Endodermal cell (in vitro differentiated cells): Measurements from ENCODE around the gene IMP4. TPM values are rescaled to one million over a fixed set of nuclear protein-coding genes. Genes with fewer than 3 reads are reported as not detected.
A peak's percentile ranks its signal among the peaks of the same experiment; 100 is the strongest.

Experiments
- DNase-seq: peaks from one replicate; pipeline ENCODE4 v3.0.0-alpha.2; 2017
- H3K27ac ChIP-seq: 2 replicates; pipeline ENCODE4 v1.5.1; 2013; ENCODE audit warnings: mild to moderate bottlenecking, low read depth, low read length, moderate library complexity
- H3K27me3 ChIP-seq: 2 replicates; pipeline ENCODE4 v1.6.1; 2013; ENCODE audit warnings: mild to moderate bottlenecking, low read length, moderate library complexity; ENCODE audit not compliant: insufficient read depth, control insufficient read depth, poor library complexity, severe bottlenecking
- H3K36me3 ChIP-seq: 2 replicates; pipeline ENCODE4 v1.7.0; 2013; ENCODE audit warnings: mild to moderate bottlenecking, low read length, moderate library complexity; ENCODE audit not compliant: control insufficient read depth, insufficient read depth
- H3K4me1 ChIP-seq: one replicate; pipeline ENCODE4 v1.7.0; 2013; ENCODE audit warnings: low read length; ENCODE audit not compliant: control insufficient read depth, insufficient read depth
- H3K4me3 ChIP-seq: 2 replicates; pipeline ENCODE4 v1.5.1; 2013; ENCODE audit warnings: mild to moderate bottlenecking, low read length, moderate library complexity
- H3K9ac ChIP-seq: 2 replicates; pipeline ENCODE4 v1.6.1; 2013; ENCODE audit warnings: mild to moderate bottlenecking, low read length, moderate library complexity; ENCODE audit not compliant: poor library complexity, severe bottlenecking; ENCODE audit errors: extremely low read depth
- H3K9me3 ChIP-seq: 2 replicates; pipeline ENCODE4 v1.6.1; 2013; ENCODE audit warnings: mild to moderate bottlenecking, low read length, moderate library complexity; ENCODE audit not compliant: control insufficient read depth
- H3K27ac Mint-ChIP-seq: 2 replicates; pipeline ENCODE4 v1.8.0; 2020; ENCODE audit warnings: mixed read lengths
- H3K27me3 Mint-ChIP-seq: 2 replicates; pipeline ENCODE4 v1.8.0; 2021; ENCODE audit warnings: mild to moderate bottlenecking, mixed read lengths; ENCODE audit not compliant: insufficient read depth
- H3K36me3 Mint-ChIP-seq: 2 replicates; pipeline ENCODE4 v1.8.0; 2020; ENCODE audit warnings: low read depth, mixed read lengths
- H3K4me1 Mint-ChIP-seq: 2 replicates; pipeline ENCODE4 v1.8.0; 2020; ENCODE audit warnings: mixed read lengths
- H3K4me3 Mint-ChIP-seq: 2 replicates; pipeline ENCODE4 v1.8.0; 2020; ENCODE audit warnings: mild to moderate bottlenecking, moderate library complexity, mixed read lengths
- H3K9me3 Mint-ChIP-seq: 2 replicates; pipeline ENCODE4 v1.8.0; 2020; ENCODE audit warnings: mild to moderate bottlenecking, mixed read lengths
- WGBS, 2 experiments: methylation state at CpG; one replicate each; pipeline versions ENCODE4 v1.1.5 to v1.1.7; 2013; ENCODE audit warnings: missing lambda C conversion rate in 2 of 2, mixed read lengths in 1 of 2; ENCODE audit not compliant: insufficient coverage in 1 of 2, insufficient read length in 1 of 2; 5-methylcytosine and 5-hydroxymethylcytosine counted together
- total RNA-seq, 2 donors: library from RNA; stranded (reverse); fragmentation: NEBNext Ultra II Directional in 1 of 2; extraction: Animal tissue kit (Norgen Biotek cat#: 25700) in 1 of 2; gene quantifications; 2 replicates in 1 of 2; 3 replicates in 1 of 2; pipeline ENCODE4 v1.2.1, GENCODE V29; 2021
- TF ChIP-seq, protein P1 (sequence below): fragments of 200-600 bp; sonication (generic); conservative IDR thresholded peaks from 2 replicates; pipeline ENCODE4 v1.5.0; 2021; ENCODE audit warnings: antibody characterized with exemption, mild to moderate bottlenecking

IMP4 gene
- total RNA-seq, 2 donors from 2014 or later, result 47.1 to 55.1 TPM

DNA sequence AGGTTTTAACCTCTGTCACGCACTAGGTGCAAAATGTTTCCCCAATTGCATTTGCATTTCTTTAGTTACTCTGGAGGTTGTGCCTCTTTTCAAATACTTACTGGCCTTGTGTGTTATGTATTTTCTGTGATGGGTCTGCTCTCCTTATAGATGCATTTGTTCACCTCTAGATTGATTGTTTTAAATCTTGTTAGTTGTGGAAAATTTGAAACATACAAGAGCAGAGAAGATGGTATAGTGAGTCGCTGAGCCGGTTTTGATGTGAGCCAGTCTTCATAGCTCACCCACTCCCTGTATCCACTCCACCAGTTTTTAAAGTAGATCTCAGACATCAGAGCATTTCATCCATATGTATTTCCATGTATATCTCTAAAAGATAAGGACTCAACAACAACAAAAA is 6.5 kb downstream of the IMP4 start:
- TF ChIP-seq, protein P1, sequence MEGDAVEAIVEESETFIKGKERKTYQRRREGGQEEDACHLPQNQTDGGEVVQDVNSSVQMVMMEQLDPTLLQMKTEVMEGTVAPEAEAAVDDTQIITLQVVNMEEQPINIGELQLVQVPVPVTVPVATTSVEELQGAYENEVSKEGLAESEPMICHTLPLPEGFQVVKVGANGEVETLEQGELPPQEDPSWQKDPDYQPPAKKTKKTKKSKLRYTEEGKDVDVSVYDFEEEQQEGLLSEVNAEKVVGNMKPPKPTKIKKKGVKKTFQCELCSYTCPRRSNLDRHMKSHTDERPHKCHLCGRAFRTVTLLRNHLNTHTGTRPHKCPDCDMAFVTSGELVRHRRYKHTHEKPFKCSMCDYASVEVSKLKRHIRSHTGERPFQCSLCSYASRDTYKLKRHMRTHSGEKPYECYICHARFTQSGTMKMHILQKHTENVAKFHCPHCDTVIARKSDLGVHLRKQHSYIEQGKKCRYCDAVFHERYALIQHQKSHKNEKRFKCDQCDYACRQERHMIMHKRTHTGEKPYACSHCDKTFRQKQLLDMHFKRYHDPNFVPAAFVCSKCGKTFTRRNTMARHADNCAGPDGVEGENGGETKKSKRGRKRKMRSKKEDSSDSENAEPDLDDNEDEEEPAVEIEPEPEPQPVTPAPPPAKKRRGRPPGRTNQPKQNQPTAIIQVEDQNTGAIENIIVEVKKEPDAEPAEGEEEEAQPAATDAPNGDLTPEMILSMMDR, result no peak
- Mint-ChIP-seq H3K9me3 (no peaks in the 10 kb centered on the region), H3K27ac (no peak overlapping the region), H3K36me3 (peaks cover 43% of the 10 kb centered on the region), H3K27me3 (peaks cover 9% of the 10 kb centered on the region), H3K4me3 (no peak overlapping the region), H3K4me1 (no peaks in the 10 kb centered on the region)
- Histone ChIP-seq H3K4me1 (no peaks in the 10 kb centered on the region), H3K27me3 (peaks cover 2% of the 10 kb centered on the region), H3K4me3 (no peak overlapping the region), H3K36me3 (peaks cover 51% of the 10 kb centered on the region), H3K9ac (no peak overlapping the region), H3K9me3 (no peaks in the 10 kb centered on the region), H3K27ac (no peak overlapping the region)
- no peak for DNase-seq
- WGBS, 2 experiments, result 99% methylated on average over 3 of the region's 3 CpGs; no CpG with 5 or more reads in 1 of the 2 experiments

DNA sequence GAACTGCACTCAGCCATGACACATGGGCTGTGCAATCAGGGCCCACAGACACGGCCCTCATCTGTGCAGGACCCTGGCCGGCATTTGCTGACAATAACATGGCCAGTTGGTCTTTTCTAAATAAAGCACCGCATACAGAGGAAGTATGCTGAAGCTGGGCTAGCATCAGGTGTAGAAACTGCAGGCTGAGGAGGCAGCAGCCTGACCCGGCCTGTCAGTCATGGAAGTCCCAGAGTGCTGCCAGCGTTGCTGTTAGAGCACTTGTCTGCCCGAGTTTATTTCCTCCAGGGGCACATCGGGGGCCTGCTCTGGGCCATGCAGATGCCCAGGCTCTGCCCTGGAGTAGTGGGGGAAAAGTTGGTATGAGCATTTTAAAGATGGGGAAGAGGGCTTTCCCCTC is 9.0 kb downstream of the IMP4 start:
- H3K9me3 ChIP-seq, result no peaks in the 10 kb centered on the region
- peaks cover 19% of the 10 kb centered on the region for H3K27me3 ChIP-seq
- Mint-ChIP-seq H3K9me3 (no peaks in the 10 kb centered on the region), H3K27me3 (peaks cover 24% of the 10 kb centered on the region), H3K27ac (no peak overlapping the region), H3K4me3 (no peak overlapping the region), H3K4me1 (peaks cover 6% of the 10 kb centered on the region), H3K36me3 (peaks cover 21% of the 10 kb centered on the region)
- no peak overlapping the region for H3K4me3 ChIP-seq
- TF ChIP-seq, protein P1, result no peak
- H3K27ac ChIP-seq, result peak overlapping the region; percentile 77
- peaks cover 26% of the 10 kb centered on the region for H3K36me3 ChIP-seq
- H3K9ac ChIP-seq, result no peak overlapping the region
- no peak for DNase-seq
- 73 to 81% methylated on average over 4 to 7 of the region's 7 CpGs for WGBS, 2 experiments
- peaks cover 3% of the 10 kb centered on the region for H3K4me1 ChIP-seq

DNA sequence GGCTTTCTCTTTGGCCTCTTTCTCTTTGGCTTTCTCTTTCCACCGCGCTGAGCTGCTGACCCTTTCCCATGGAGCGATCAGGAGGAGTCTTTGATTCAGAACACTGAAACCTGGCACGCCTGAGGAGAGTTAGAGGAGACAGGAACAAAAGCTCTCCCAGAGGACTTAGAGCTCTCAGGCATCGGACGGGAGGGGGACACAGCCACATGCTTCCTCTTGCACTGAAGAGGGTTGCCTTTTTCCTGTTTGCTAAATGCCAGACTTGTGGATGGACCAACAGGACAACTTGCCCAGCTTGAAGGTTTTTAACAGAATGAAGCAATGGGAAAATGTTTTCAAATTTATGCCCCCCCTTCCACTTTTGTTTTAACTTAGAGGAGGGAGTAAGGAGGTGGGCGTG is 9.5 kb downstream of the IMP4 start:
- Histone ChIP-seq H3K9ac (no peak overlapping the region), H3K36me3 (peaks cover 21% of the 10 kb centered on the region), H3K4me1 (peaks cover 3% of the 10 kb centered on the region), H3K9me3 (no peaks in the 10 kb centered on the region), H3K27me3 (peaks cover 24% of the 10 kb centered on the region), H3K4me3 (no peak overlapping the region), H3K27ac (peak overlapping the region; percentile 77)
- H3K4me3 Mint-ChIP-seq, result no peak overlapping the region
- WGBS, 2 experiments, result 55 to 80% methylated on average over 4 to 6 of the region's 7 CpGs
- peaks cover 6% of the 10 kb centered on the region for H3K4me1 Mint-ChIP-seq
- H3K27ac Mint-ChIP-seq, result no peak overlapping the region
- DNase-seq, result no peak
- TF ChIP-seq, protein P1, result no peak
- peaks cover 16% of the 10 kb centered on the region for H3K36me3 Mint-ChIP-seq
- H3K27me3 Mint-ChIP-seq, result peaks cover 28% of the 10 kb centered on the region
- no peaks in the 10 kb centered on the region for H3K9me3 Mint-ChIP-seq
